UCSD-AML1 (cell line): Measurements from ENCODE around the gene ZNF444.
"Not testable (repeated sequence)": the region's sequence is repeated elsewhere in the genome, so short reads cannot be mapped to it uniquely, and the experiment has no call there.

Source experiments
- DNase-seq: peaks from one replicate; lab custom pipeline; 2025; ENCODE audit not compliant: unreplicated experiment; lab: John Stamatoyannopoulos, UW

The ZNF444 gene

GRCh38 chr19:56140583-56141416, at the start of gene ZNF444:
Gene ZNF444 (plus strand): TSS chr19:56141287. CDS start chr19:56146912, 5,625 bp downstream.
- peak; percentile 100 for DNase-seq

GRCh38 chr19:56091751-56092546, 49.1 kb upstream of the ZNF444 start:
- DNase-seq, result no peak

GRCh38 chr19:56092685-56093631, 48.1 kb upstream of the ZNF444 start:
- no peak for DNase-seq

- DNase-seq, result no peak
These were observed 46.6 kb upstream of the ZNF444 start for GRCh38 chr19:56094449-56094848.

- DNase-seq, result no peak
These were observed 44.4 kb upstream of the ZNF444 start for GRCh38 chr19:56096665-56097064.

- no peak for DNase-seq
These were observed 43.8 kb upstream of the ZNF444 start for GRCh38 chr19:56097306-56097705.

- no peak for DNase-seq
These were observed 43.3 kb upstream of the ZNF444 start for GRCh38 chr19:56097776-56098175.

- not testable (repeated sequence) for DNase-seq
These were observed 42.9 kb upstream of the ZNF444 start for GRCh38 chr19:56098237-56098636.

GRCh38 chr19:56098731-56099568, 42.1 kb upstream of the ZNF444 start:
- no peak for DNase-seq

- DNase-seq, result no peak
These were observed 41.2 kb upstream of the ZNF444 start for GRCh38 chr19:56099638-56100539.

GRCh38 chr19:56101095-56101494, 40.0 kb upstream of the ZNF444 start:
- DNase-seq, result no peak

GRCh38 chr19:56101746-56102535, 39.1 kb upstream of the ZNF444 start:
- no peak for DNase-seq

- no peak for DNase-seq
These were observed 38.0 kb upstream of the ZNF444 start for GRCh38 chr19:56103027-56103614.

- DNase-seq, result no peak
These were observed 36.7 kb upstream of the ZNF444 start for GRCh38 chr19:56104423-56104822.

GRCh38 chr19:56105090-56105701, 35.9 kb upstream of the ZNF444 start:
- DNase-seq, result peak; percentile 74

GRCh38 chr19:56105831-56106396, 35.2 kb upstream of the ZNF444 start:
- not testable (repeated sequence) for DNase-seq

- no peak for DNase-seq
These were observed 34.7 kb upstream of the ZNF444 start for GRCh38 chr19:56106397-56106849.
